Brain pericyte (primary cell): Measurements from ENCODE around the gene GYG2.
A peak's percentile ranks its signal among the peaks of the same experiment; 100 is the strongest.
"Not testable (repeated sequence)": the region's sequence is repeated elsewhere in the genome, so short reads cannot be mapped to it uniquely, and the experiment has no call there.

Source experiments
- DNase-seq: peaks from one replicate; pipeline ENCODE4 v3.0.0-alpha.2; 2012; ENCODE audit warnings: low read depth, low spot score

The GYG2 gene

DNA sequence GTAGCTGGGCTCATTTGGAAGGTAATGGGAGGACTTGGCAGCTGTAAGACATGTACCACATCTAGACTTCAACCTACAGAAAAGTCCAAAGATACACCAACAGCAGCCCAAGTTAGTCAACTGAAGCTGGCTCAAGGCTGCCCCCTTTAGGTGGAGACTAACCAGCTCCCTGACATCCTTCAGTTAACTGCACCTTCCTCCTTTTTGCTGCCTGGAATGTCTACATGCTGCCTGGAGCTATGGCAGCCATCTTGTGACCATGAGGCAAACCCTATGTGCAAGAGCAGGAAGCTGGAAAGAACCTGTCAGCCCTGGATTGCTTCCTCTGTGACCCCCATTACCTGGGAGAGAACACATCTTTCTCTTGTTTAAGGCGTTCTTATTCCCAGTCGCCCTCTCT, 74.6 kb downstream of the GYG2 start:
- no peak for DNase-seq

DNA sequence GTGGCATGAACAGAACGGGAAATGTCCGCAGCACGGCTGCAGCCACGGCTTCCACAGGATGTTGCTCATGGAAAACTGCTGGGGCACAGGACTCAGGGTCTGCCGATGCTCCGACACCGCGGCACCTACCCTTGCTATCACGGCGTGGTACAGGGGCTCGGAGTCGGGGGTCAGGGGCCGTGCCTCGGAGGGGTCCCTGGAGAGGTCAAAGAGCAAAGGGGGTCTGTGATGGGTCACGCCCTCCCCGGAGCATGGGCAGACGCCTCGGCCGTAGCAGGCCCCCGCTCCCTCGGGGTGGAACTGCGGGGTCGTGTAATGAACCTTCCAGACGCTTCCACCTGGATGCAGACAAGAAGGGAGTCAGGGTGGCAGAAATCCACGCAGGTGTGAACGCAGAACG, 78.6 kb downstream of the GYG2 start:
- no peak for DNase-seq

DNA sequence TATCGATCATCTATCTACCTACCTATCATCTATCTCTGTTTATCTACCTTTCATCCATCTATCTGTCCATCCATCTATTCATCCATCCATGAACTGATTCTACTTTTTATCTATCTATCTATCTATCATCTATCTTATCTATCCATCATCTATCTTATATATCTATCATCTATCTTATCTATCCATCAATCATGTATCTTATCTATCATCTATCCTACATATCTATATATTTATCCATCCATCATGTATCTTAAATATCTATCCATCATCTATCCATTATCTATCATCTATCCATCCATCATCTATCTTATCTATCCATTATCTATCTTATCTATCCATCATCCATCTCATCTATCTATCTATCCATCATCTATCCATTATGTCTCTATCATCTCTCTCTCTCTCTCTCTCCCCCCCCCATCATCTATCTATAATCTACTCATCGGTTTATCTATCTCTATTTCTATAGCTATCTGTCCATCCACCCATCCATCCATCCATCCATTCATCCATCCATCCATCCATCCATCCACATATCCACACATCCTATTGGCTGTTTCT, 79.5 kb downstream of the GYG2 start:
- no peak for DNase-seq

DNA sequence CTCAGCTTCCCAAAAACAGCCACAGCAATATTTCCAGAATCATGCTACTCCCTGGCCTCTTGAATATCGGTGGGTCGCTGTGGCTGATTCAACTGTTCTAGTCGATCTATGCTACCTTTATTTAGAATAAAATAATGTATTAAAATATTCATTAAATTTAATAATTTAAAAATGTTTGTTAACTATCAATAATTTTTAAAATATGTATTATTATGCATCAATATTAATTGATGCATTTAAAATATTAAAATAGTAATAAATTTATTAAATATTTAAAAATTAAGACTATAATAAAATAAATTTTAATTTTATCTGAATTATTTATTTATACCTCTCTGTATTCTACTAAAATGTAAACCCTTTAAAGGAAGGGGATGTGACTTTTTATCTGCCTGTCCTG, 81.4 kb downstream of the GYG2 start:
- DNase-seq, result no peak

DNA sequence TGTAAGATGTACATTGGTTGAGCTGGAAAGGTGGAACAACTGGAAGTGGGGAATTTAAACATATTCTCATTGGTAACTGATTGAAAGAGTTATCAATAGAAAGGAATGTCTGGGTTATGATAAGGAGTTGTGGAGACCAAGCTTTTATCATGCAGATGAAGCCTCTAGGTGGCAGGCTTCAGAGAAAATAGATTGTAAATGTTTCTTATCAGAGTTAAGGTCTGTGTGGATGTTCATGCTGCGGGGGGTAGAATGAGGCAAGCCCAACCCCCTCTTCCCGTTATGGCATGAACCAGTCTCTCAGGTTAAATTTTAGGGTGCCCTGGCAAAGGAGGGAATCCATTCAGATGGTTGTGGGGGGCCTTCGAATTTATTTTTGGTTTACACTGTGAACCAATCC, 84.4 kb downstream of the GYG2 start:
- DNase-seq, result no peak

DNA sequence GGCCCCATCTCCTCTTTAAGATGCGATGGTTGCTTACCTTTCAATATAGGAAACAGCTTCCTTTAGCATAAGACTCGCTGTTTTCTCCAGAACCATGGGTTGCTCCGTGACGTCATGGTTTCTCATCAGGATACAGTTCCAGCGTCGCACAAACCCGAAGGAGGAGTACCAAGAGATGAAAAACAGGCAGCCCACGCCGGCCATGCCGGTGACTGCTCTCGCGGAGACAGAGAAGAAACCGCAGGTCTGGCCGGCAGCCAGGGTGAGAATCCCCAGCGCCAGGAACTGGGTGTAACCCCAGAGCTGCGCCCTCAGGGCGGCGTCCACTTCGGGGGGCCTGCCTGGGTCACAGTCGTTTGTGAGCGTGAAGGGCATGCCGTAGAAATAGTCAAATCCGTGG, 89.0 kb downstream of the GYG2 start:
- no peak for DNase-seq

DNA sequence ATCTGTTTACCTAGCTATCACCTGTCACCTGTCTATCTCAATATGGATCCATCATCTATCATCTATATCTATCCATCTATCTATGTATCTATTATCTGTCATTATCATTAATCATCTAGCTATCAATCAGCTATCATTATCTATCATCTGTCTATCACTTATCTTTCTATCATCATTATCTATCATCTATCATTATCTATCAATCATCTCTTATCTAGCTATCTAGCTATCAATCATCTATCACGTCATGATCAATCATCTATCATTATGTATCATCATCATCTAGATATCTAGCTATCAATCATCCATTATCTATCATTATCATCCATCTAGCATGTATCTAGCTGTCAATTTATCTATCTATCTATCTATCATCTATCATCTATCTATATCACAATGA, 92.5 kb downstream of the GYG2 start:
- DNase-seq, result no peak

DNA sequence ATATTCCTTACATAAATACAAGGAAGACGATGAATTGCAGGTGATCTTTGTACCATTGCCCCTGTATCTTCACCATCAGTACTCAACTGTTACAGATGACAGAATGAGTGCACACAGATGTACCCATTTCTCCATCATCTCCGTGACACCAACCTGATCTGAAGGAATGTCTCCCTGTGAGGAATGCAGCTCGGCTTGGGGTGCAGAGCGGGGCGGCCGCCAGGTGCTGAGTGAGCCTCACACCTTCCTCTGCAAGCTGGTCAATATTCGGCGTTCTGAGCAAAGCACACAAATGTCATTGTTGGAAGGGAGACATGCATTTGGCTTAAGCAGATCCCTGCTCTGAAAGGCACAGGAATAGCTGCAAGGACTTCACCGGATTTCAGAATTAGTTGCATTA, 93.0 kb downstream of the GYG2 start:
- no peak for DNase-seq

DNA sequence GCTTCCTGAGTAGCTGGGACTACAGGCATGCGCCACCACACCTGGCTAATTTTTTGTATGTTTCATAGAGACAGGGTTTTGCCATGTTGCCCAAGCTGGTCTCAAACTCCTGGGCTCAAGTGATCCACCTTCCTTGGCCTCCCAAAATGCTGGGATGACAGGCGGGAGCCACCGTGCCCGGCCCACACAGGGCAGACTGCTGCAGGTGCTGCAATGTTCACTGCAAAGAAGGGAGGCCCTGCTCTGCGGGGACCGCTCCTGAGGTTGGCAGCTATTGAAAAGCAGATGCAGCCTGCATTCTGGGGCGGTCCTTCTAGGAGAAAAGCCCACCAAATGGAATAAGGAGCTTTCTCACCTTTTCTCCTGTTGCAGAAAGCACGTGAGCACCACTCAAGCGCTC, 95.4 kb downstream of the GYG2 start:
- no peak for DNase-seq

DNA sequence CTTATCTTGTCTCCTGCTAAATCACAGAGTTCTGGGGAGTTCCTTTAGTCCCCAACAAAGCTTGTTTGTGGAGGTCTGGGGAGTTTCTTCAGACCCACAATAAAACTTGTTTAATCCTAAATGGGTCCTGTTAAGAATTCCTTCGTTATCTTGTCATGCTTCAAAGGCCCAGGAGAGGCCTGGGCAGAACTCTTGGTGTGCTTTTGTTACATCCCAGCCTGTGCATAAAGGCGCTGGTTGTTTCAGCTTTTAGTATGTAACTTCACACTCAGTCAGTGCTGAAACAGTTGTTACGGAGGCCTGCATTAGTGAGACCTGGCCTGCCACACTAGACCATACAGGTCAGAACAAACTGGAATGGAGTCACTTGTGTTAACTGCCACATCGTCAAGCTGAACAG, 97.5 kb downstream of the GYG2 start:
- not testable (repeated sequence) for DNase-seq

DNA sequence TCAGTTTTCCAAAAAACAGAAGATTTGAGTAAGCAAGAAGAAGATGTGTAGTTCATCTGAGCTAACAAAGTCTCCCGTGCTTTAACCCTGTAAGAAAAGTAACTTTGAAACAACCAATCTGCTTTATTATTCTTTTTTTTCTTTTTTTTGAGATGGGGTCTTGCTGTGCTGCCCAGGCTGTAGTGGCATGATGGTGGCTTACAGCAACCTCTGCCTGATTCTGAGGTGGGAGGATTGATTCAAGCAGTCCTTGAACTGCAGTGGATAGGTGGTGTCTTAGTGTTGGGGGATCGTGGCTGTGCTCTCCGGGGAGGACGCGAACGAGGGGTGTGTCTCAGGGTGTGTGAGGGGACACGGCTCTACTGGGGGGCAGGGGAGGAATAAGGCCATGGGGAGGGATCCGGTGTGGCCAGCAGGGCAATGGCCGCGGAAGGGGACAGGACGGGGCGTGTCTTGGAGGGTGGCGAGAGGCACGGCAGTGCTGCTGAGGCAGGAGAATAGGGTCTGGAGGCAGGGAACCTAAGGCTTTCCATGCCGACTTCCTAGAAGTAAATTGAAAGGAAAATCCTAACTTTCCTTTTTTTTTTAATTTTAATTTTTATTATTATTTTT, 98.0 kb downstream of the GYG2 start:
- no peak for DNase-seq

DNA sequence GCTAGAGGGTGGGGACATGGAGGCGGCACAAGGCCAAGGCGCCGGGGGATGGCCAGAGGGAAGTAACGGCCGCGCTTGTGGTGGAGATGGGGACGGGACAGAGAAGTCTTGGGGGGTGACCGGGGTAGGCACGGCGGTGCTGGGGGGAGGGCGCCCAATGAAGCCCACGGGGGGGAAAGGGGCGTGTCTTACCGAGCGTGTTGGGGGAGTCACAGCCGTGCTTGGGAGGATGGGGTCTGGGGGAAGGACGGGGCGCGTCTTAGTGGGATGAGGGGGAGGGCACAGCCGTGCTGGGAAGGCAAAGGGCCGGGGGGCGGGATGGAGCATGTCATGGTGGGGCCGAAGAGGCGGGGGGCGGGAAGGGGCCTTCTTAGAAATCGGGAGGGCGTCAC, 99.5 kb downstream of the GYG2 start:
- no peak for DNase-seq

DNA sequence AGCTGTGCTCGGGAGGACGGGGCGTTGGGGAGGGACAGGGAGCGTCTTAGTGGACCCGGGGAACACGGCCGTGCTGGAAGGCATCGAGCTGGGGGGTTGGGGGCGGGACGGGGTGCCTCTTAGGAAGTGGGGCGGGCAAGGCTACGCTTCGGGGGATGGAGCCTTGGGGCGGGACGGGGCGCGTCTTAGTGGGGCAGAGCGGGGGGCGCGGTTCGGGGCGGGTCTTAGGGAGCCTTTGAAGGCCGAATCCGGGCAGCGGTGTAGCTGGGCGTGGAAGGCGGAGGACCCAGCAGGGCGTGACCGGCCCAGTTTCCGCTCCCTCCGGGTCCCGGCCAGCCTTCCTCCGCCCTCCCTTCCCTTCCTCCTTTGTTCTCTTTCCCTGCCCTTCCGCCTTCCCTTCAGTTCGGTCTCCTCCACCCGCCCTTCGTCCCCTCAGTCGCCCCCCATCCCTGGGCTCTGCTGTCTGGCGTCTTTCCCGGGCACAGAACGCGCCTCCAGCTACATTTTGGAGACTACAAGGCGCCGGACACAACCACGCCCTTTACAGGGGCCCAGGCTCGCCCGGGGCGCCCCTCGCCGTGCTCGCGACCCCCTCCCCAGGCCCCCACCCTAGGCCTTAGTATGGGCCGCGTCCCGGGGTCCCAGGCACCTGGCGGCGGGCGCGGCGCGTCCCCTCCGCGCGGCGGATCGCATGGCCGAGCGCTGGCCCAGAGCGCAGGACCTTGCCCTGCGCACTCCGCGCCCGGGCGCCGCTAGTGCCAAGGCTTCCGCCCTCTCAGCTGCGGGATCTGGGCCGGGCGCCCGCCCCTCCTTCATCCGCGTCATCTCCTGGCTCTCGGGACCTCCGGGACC, 100.1 kb downstream of the GYG2 start, which contains the start of gene ARSD:
Gene ARSD, minus strand, starts transcription at position 757 of the 852 bp plus-strand sequence. Its CDS starts 64 bp downstream, at position 693.
- peak; percentile 53 for DNase-seq

DNA sequence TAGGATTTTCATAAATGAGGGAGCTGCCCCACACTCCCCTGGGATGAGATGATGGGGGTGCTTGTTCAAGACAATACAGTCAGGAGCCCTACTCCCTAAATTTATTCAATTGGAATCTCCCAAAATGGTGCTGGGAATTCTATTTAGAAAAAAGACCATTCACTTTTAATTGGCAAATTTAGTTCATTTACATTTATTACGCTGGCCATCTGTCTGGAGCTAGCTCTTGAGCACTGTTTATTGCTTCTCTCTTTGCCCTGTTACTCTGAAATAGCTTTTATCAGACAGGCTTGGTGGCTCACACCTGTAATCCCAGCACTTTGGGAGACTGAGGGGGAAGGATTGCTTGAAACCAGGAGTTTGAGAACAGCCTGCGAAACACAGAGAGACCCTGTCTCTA, 102.4 kb downstream of the GYG2 start:
- DNase-seq, result no peak

DNA sequence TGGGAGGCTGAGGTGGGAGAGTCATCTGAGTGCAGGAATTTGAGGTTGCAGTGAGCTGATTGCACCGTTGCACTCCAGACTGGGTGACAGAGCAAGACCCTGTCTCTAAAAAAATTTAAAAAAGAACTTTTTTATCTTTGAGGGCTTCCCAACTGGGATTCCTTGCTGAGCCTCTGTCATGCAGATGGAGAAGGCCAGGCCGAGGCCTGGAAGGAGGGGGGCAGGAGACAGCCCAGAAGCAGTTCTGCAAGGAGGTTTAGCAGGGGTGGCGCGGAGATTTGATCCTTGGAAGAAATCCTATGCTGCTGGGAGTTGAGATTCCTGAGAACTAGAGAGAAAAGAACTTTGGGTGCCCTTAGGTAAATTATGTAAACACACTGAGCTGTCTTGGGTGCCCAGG, 102.9 kb downstream of the GYG2 start:
- no peak for DNase-seq
